Hematopoietic multipotent progenitor cell treated with erythropoietin and hydrocortisone succinate and interleukin-3 and kit ligand, for 4 days (in vitro differentiated cells): Measurements from ENCODE around the gene PCSK2.

Experiments
- DNase-seq: peaks from one replicate; pipeline ENCODE4 v3.0.0-alpha.2; 2015

PCSK2 gene

GRCh38 chr20:17262786-17263185 is 35.9 kb downstream of the PCSK2 start:
- no peak for DNase-seq

- no peak for DNase-seq
Measured at GRCh38 chr20:17273717-17274116, 46.9 kb downstream of the PCSK2 start.

GRCh38 chr20:17276101-17276500 is 49.3 kb downstream of the PCSK2 start:
- no peak for DNase-seq

GRCh38 chr20:17281478-17281877 is 54.6 kb downstream of the PCSK2 start:
- DNase-seq: peak; percentile 38

GRCh38 chr20:17282501-17282900 is 55.7 kb downstream of the PCSK2 start:
- DNase-seq: no peak

GRCh38 chr20:17287503-17287902 is 60.7 kb downstream of the PCSK2 start:
- DNase-seq: peak; percentile 2

- DNase-seq: no peak
Measured at GRCh38 chr20:17287998-17288397, 61.2 kb downstream of the PCSK2 start.

- DNase-seq: no peak
Measured at GRCh38 chr20:17295151-17295726, 68.4 kb downstream of the PCSK2 start.

- DNase-seq: no peak
Measured at GRCh38 chr20:17295991-17296390, 69.2 kb downstream of the PCSK2 start.

GRCh38 chr20:17298171-17298570 is 71.3 kb downstream of the PCSK2 start:
- no peak for DNase-seq

- DNase-seq: no peak
Measured at GRCh38 chr20:17298751-17299150, 71.9 kb downstream of the PCSK2 start.

GRCh38 chr20:17300113-17300512 is 73.3 kb downstream of the PCSK2 start:
- no peak for DNase-seq

GRCh38 chr20:17304774-17305173 is 77.9 kb downstream of the PCSK2 start:
- no peak for DNase-seq

- DNase-seq: no peak
Measured at GRCh38 chr20:17306427-17306826, 79.6 kb downstream of the PCSK2 start.

- DNase-seq: no peak
Measured at GRCh38 chr20:17314264-17314663, 87.4 kb downstream of the PCSK2 start.

- DNase-seq: no peak
Measured at GRCh38 chr20:17315407-17316231, 88.8 kb downstream of the PCSK2 start.

- DNase-seq: no peak
Measured at GRCh38 chr20:17316316-17317038, 89.6 kb downstream of the PCSK2 start.

GRCh38 chr20:17317341-17317740 is 90.5 kb downstream of the PCSK2 start:
- DNase-seq: no peak

- DNase-seq: no peak
Measured at GRCh38 chr20:17320456-17320855, 93.6 kb downstream of the PCSK2 start.

GRCh38 chr20:17326096-17326495 is 99.3 kb downstream of the PCSK2 start:
- no peak for DNase-seq

GRCh38 chr20:17327185-17328148 is 100.6 kb downstream of the PCSK2 start:
- no peak for DNase-seq

GRCh38 chr20:17334932-17335331 is 108.1 kb downstream of the PCSK2 start:
- DNase-seq: no peak

- no peak for DNase-seq
Measured at GRCh38 chr20:17339000-17339399, 112.2 kb downstream of the PCSK2 start.
